Nephron progenitor cell (in vitro differentiated cells): Measurements from ENCODE around the gene EBP.

Experiments used
- DNase-seq: peaks from one replicate; pipeline ENCODE4 v3.0.0; 2021
- H3K27ac Mint-ChIP-seq: 2 replicates; pipeline ENCODE4 v1.8.0; 2021; ENCODE audit warnings: mild to moderate bottlenecking, moderate library complexity, mixed read lengths
- H3K27me3 Mint-ChIP-seq: 2 replicates; pipeline ENCODE4 v1.8.0; 2021; ENCODE audit warnings: mild to moderate bottlenecking, low read depth, mixed read lengths; ENCODE audit not compliant: poor library complexity
- H3K36me3 Mint-ChIP-seq: 2 replicates; pipeline ENCODE4 v1.8.0; 2021; ENCODE audit warnings: low read depth, mixed read lengths
- H3K4me1 Mint-ChIP-seq: 2 replicates; pipeline ENCODE4 v1.8.0; 2021; ENCODE audit warnings: mixed read lengths
- H3K4me3 Mint-ChIP-seq: 2 replicates; pipeline ENCODE4 v1.8.0; 2021; ENCODE audit warnings: mild to moderate bottlenecking, moderate library complexity, mixed read lengths
- H3K9me3 Mint-ChIP-seq: 2 replicates; pipeline ENCODE4 v1.8.0; 2021; ENCODE audit warnings: mild to moderate bottlenecking, moderate library complexity, mixed read lengths
- TF ChIP-seq, protein P1 (sequence below): fragments of 200-600 bp; sonication (generic); IDR thresholded peaks from 2 replicates; pipeline ENCODE4 v1.5.0; 2021; ENCODE audit warnings: antibody characterized with exemption

The EBP gene

DNA sequence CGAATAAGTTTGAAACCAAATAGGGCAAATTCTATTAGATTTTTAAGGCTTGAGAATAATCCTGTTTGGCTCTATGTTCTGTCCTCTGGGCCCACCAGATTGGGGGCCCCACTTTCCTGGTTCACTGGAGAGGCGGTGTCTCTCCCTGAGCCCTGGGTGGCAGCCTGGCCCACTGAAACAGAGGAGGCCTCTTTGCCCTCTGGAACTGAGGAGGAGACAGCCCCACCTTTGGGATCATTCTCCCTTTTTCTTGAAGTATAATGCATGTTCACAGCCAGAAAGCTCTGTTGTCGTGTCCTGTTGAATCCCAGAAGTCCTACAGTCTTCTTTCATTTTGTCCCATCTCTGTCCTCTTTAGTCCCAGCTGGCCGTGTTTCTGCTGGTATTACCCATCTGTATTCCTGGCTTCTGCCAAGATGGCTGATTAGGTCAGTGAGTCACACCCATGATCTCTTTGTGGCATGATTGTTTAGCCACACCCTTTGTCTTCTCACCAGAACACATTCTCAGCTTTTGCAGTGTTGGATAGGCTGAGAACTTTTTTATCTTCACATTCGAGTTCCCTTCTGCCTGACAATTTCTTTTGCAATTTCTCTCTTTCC, 9.9 kb downstream of the EBP start:
- no peak overlapping the region for H3K27ac Mint-ChIP-seq
- no peak overlapping the region for H3K4me3 Mint-ChIP-seq
- no peaks in the 10 kb centered on the region for H3K4me1 Mint-ChIP-seq
- H3K27me3 Mint-ChIP-seq, result no peaks in the 10 kb centered on the region
- DNase-seq, result no peak
- peaks cover 34% of the 10 kb centered on the region for H3K36me3 Mint-ChIP-seq
- peaks cover 58% of the 10 kb centered on the region for H3K9me3 Mint-ChIP-seq
- TF ChIP-seq, protein P1, sequence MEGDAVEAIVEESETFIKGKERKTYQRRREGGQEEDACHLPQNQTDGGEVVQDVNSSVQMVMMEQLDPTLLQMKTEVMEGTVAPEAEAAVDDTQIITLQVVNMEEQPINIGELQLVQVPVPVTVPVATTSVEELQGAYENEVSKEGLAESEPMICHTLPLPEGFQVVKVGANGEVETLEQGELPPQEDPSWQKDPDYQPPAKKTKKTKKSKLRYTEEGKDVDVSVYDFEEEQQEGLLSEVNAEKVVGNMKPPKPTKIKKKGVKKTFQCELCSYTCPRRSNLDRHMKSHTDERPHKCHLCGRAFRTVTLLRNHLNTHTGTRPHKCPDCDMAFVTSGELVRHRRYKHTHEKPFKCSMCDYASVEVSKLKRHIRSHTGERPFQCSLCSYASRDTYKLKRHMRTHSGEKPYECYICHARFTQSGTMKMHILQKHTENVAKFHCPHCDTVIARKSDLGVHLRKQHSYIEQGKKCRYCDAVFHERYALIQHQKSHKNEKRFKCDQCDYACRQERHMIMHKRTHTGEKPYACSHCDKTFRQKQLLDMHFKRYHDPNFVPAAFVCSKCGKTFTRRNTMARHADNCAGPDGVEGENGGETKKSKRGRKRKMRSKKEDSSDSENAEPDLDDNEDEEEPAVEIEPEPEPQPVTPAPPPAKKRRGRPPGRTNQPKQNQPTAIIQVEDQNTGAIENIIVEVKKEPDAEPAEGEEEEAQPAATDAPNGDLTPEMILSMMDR, result no peak

DNA sequence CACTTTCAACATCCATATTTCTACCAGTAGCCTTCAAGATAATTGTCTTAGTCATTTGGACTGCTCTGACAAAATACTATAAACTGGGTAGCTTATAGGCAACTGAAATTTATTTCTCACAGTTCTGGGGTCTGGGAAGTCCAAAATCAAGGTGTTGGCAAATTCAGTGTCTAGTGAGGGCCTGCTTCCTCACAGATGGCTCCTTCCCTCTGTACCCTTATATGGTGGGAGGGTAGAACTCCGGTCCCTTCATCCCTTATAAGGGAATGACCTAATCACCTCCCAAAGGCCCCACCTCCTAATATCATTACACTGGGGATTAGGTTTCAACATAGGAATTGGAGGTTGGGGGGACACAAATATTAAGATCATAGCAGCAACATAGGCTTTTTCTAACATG, 10.6 kb downstream of the EBP start:
- TF ChIP-seq, protein P1, result no peak
- H3K27me3 Mint-ChIP-seq, result no peaks in the 10 kb centered on the region
- H3K36me3 Mint-ChIP-seq, result peaks cover 30% of the 10 kb centered on the region
- DNase-seq, result no peak
- no peaks in the 10 kb centered on the region for H3K4me1 Mint-ChIP-seq
- H3K9me3 Mint-ChIP-seq, result peaks cover 55% of the 10 kb centered on the region
- H3K27ac Mint-ChIP-seq, result no peak overlapping the region
- no peak overlapping the region for H3K4me3 Mint-ChIP-seq

DNA sequence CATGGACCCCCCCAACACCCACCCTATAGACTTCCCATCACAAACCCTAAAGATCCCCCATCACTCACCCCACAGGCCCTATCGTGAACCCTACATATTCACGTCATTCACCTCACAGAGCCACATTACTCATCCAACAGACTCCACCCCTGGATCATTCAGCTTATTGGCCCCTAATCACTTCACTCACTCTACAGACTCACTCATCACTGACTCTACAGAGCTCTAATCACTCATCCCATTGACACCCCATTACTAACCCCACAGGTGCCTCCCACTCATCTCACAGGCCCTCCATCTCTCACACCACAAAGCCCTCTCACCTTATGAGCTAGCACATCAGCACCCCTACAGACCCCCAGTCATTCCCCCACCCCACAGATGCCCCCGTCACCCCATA, 11.6 kb downstream of the EBP start:
- Mint-ChIP-seq H3K4me3 (no peak overlapping the region), H3K36me3 (peaks cover 32% of the 10 kb centered on the region), H3K27ac (no peak overlapping the region), H3K4me1 (no peaks in the 10 kb centered on the region), H3K9me3 (peaks cover 63% of the 10 kb centered on the region), H3K27me3 (no peaks in the 10 kb centered on the region)
- DNase-seq, result no peak
- TF ChIP-seq, protein P1, result no peak

DNA sequence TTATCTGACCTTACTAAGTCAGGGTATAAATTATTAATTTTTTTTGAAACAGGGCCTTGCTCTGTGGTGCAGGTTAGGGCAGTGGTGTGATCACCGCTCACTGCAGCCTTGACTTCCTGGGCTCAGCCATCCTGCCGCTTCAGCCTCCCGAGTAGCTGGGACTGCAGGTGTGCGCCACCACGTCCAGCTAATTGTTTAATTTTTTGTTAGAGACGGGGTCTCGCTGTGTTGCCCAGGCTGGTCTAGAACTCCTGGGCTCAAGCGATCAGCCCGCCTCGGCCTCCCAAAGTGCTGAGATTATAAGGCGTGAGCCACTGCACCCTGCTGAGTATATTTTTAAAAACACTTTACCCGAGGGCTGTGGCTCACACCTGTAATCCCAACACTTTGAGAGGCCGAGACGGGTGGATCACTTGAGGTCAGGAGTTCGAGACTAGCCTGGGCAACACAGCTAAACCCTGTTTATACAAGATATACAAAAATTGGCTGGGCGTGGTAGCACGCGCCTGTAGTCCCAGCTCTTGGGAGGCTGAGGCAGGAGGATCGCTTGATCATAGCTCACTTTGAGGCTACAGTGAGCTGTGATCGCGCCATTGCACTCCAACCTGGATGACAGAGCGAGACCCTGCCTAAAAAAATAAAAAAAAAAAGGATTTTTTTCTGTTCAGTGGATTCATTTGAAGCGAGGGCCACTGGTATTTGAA, 17.2 kb downstream of the EBP start:
- H3K36me3 Mint-ChIP-seq, result peaks cover 33% of the 10 kb centered on the region
- H3K4me1 Mint-ChIP-seq, result peaks cover 11% of the 10 kb centered on the region
- TF ChIP-seq, protein P1, result no peak
- H3K9me3 Mint-ChIP-seq, result peaks cover 48% of the 10 kb centered on the region
- DNase-seq, result no peak
- H3K27me3 Mint-ChIP-seq, result peaks cover 2% of the 10 kb centered on the region
- H3K27ac Mint-ChIP-seq, result no peak overlapping the region
- H3K4me3 Mint-ChIP-seq, result peak overlapping the region; percentile 88

DNA sequence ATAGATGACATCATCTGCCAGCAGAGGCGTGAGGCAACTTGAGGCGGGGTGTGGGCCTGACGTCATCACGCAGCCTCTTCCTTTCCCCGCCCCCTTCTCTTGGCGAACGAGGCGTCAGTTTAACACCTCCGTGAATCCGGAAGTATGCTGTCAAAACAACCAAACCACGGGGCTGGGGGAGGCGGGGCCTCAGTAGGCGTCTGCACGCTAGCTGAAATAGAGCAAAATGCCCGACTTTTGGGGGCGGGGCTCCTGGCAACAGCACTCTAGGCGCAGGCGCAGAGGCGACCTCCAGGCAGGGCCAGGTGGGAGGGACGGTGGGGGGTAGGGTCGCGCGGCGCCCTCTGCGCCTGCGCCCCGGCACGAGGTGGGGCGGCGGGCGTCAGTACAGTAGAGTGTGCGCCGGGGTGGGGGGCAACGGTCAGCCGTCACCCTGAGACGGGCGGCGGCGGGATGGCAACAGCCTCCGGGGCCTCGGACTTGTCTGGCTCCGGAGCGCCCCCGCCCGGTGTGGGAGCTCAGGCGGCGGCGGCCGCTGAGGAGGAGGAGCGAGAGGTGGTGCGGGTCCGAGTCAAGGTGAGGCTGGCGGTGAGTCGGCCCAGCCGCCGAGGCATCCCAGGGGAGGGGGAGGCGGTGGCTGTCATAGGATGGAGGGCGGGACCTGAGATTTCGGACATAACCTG, 17.9 kb downstream of the EBP start, which contains the start of gene TBC1D25:
Gene TBC1D25, plus strand, starts transcription at position 370 of the 683 bp plus-strand sequence. Its CDS starts 84 bp downstream, at position 454.
- peaks cover 35% of the 10 kb centered on the region for H3K36me3 Mint-ChIP-seq
- DNase-seq, result peak; percentile 95
- H3K4me3 Mint-ChIP-seq, result peak within 1 kb of the TSS; percentile 88
- TF ChIP-seq, protein P1, result no peak
- H3K4me1 Mint-ChIP-seq, result peaks cover 11% of the 10 kb centered on the region
- peaks cover 44% of the 10 kb centered on the region for H3K9me3 Mint-ChIP-seq
- peak within 1 kb of the TSS; percentile 71 for H3K27ac Mint-ChIP-seq
- H3K27me3 Mint-ChIP-seq, result peaks cover 2% of the 10 kb centered on the region
